ENCODE results near the gene LRRC34.

DNA sequence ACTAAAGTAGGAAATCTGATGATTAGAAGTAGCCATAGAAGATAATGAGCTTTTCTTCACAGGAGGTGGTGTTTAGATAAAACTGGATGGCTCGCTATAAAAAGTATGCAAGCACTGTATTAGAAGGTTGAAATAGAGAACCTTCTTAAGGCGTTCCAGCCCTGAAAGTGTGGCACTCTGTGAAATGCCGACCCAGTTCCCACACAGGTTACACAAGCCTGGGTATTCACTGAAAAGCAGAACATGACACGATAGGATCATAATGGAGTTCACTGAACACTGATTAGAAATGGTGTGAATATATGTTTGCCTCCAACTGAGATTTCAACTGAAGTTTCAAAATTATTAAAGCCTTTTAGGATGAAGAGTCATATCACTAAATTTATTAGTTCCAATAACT lies 15.0 kb upstream of the LRRC34 start:
- no peak for TF ChIP-seq SNAI2 (CRISPR knock-in tag; IDR thresholded peaks at IDR 0.05)
- TF ChIP-seq, protein P1, sequence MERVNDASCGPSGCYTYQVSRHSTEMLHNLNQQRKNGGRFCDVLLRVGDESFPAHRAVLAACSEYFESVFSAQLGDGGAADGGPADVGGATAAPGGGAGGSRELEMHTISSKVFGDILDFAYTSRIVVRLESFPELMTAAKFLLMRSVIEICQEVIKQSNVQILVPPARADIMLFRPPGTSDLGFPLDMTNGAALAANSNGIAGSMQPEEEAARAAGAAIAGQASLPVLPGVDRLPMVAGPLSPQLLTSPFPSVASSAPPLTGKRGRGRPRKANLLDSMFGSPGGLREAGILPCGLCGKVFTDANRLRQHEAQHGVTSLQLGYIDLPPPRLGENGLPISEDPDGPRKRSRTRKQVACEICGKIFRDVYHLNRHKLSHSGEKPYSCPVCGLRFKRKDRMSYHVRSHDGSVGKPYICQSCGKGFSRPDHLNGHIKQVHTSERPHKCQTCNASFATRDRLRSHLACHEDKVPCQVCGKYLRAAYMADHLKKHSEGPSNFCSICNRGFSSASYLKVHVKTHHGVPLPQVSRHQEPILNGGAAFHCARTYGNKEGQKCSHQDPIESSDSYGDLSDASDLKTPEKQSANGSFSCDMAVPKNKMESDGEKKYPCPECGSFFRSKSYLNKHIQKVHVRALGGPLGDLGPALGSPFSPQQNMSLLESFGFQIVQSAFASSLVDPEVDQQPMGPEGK (CRISPR knock-in tag; IDR thresholded peaks at IDR 0.05; ENCODE audit: borderline replicate concordance), result no peak
- TF ChIP-seq TCF4 (CRISPR knock-in tag; IDR thresholded peaks at IDR 0.05; ENCODE audit: borderline replicate concordance), result no peak
- no peak for TF ChIP-seq BACH2 (CRISPR knock-in tag; IDR thresholded peaks at IDR 0.05; ENCODE audit: borderline replicate concordance)
- TF ChIP-seq ZFP3 (CRISPR knock-in tag; IDR thresholded peaks at IDR 0.05), result no peak
- TF ChIP-seq, protein P2, sequence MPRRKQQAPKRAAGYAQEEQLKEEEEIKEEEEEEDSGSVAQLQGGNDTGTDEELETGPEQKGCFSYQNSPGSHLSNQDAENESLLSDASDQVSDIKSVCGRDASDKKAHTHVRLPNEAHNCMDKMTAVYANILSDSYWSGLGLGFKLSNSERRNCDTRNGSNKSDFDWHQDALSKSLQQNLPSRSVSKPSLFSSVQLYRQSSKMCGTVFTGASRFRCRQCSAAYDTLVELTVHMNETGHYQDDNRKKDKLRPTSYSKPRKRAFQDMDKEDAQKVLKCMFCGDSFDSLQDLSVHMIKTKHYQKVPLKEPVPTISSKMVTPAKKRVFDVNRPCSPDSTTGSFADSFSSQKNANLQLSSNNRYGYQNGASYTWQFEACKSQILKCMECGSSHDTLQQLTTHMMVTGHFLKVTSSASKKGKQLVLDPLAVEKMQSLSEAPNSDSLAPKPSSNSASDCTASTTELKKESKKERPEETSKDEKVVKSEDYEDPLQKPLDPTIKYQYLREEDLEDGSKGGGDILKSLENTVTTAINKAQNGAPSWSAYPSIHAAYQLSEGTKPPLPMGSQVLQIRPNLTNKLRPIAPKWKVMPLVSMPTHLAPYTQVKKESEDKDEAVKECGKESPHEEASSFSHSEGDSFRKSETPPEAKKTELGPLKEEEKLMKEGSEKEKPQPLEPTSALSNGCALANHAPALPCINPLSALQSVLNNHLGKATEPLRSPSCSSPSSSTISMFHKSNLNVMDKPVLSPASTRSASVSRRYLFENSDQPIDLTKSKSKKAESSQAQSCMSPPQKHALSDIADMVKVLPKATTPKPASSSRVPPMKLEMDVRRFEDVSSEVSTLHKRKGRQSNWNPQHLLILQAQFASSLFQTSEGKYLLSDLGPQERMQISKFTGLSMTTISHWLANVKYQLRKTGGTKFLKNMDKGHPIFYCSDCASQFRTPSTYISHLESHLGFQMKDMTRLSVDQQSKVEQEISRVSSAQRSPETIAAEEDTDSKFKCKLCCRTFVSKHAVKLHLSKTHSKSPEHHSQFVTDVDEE (CRISPR knock-in tag; IDR thresholded peaks at IDR 0.05), result no peak
- TF ChIP-seq RARB (CRISPR knock-in tag; IDR thresholded peaks at IDR 0.05), result no peak
- no peak for TF ChIP-seq ZFP30 (CRISPR knock-in tag; IDR thresholded peaks at IDR 0.05)

Data from SK-N-SH treated with all-trans-retinoic acid at 6 μM for 48 hours (cell line).